C4-2B (cell line): Measurements from ENCODE around the gene COL23A1.
A peak's percentile ranks its signal among the peaks of the same experiment; 100 is the strongest.

ENCODE experiments used
- H3K27ac ChIP-seq: fragments of 450-650 bp; 2 replicates; pipeline ENCODE4 v1.5.1; 2017
- ZFX ChIP-seq: fragments of 450-650 bp; IDR thresholded peaks from 2 replicates; pipeline ENCODE4 v1.6.1; 2017
- TF ChIP-seq, protein P1 (sequence below): fragments of 450-650 bp; conservative IDR thresholded peaks from 2 replicates; pipeline ENCODE4 v1.5.1; 2017; ENCODE audit warnings: mild to moderate bottlenecking

COL23A1 gene

DNA sequence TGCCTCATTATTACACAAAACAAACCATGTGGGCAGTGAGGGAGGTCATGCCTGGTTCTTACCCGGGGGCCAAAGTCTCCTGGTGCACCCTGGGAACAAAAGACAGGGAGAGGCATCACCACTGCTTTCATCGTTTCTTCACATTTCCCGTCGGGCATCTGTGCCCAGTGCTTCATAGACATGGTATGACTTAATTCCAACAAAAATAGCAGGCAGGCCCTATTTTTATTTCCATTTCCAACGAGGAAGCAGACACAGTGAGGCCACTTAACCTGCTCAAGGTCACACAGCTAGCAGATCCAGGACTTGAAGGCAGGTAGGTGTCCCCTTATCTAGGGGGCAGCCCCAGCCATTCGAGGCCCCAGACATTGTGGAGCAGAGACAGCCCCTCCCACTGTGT, 322.9 kb downstream of the COL23A1 start:
- no peak overlapping the region for H3K27ac ChIP-seq
- TF ChIP-seq, protein P1, sequence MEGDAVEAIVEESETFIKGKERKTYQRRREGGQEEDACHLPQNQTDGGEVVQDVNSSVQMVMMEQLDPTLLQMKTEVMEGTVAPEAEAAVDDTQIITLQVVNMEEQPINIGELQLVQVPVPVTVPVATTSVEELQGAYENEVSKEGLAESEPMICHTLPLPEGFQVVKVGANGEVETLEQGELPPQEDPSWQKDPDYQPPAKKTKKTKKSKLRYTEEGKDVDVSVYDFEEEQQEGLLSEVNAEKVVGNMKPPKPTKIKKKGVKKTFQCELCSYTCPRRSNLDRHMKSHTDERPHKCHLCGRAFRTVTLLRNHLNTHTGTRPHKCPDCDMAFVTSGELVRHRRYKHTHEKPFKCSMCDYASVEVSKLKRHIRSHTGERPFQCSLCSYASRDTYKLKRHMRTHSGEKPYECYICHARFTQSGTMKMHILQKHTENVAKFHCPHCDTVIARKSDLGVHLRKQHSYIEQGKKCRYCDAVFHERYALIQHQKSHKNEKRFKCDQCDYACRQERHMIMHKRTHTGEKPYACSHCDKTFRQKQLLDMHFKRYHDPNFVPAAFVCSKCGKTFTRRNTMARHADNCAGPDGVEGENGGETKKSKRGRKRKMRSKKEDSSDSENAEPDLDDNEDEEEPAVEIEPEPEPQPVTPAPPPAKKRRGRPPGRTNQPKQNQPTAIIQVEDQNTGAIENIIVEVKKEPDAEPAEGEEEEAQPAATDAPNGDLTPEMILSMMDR = no peak
- TF ChIP-seq ZFX = no peak

DNA sequence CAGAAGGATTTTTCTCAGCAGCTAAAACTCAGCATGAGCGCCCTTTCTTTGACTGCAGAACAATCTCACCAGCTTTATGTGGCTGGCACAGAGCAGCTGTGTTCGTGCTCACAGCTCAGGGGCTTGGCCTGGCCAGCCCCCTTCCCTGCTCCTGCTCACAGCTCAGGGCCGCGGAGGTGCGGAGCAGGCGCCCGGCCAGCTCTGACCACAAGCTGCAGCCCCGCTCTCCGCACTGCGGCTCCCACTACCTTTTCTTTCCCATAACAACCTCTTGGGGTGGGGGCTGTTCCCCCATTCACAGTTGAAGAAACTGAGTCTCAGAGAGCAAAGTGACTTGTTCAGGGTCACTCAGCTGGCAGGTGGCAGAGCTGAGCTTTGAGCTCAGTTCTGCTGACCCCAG, 323.6 kb downstream of the COL23A1 start:
- H3K27ac ChIP-seq = no peak overlapping the region
- TF ChIP-seq, protein P1 = no peak
- TF ChIP-seq ZFX = no peak

- H3K27ac ChIP-seq = no peak overlapping the region
- TF ChIP-seq, protein P1 = no peak
- no peak for TF ChIP-seq ZFX
Observed at GRCh38 chr5:178265746-178266145, 324.4 kb downstream of the COL23A1 start.

GRCh38 chr5:178264044-178264443, 326.1 kb downstream of the COL23A1 start:
- H3K27ac ChIP-seq = no peak overlapping the region
- no peak for TF ChIP-seq ZFX
- TF ChIP-seq, protein P1 = no peak

- TF ChIP-seq, protein P1 = no peak
- H3K27ac ChIP-seq = peak overlapping the region; percentile 6; the same call in 1 of the 2 replicates
Observed at GRCh38 chr5:178261666-178262600, 328.3 kb downstream of the COL23A1 start.

- no peak for TF ChIP-seq ZFX
- TF ChIP-seq, protein P1 = no peak
- no peak overlapping the region for H3K27ac ChIP-seq
Observed at GRCh38 chr5:178259623-178260536, 330.3 kb downstream of the COL23A1 start.

GRCh38 chr5:178257650-178258049, 332.5 kb downstream of the COL23A1 start:
- H3K27ac ChIP-seq = no peak overlapping the region
- TF ChIP-seq ZFX = no peak
- TF ChIP-seq, protein P1 = no peak
